GM18951 (cell line): ENCODE results near the gene XKR8.

Experiments used
- POLR2A ChIP-seq: IDR thresholded peaks from 4 replicates; pipeline ENCODE4 v1.6.1; 2011; ENCODE audit warnings: mild to moderate bottlenecking; ENCODE audit not compliant: insufficient read length, insufficient read depth; ENCODE audit errors: extremely low read depth
- in situ Hi-C: fragments of 300-500 bp; cut with MboI; formaldehyde crosslinking; loops from one replicate; pipeline ENCODE4 v1.12.0; 2022; ENCODE audit warnings: low sequenced_read_pairs, mixed read lengths, inconsistent platforms; ENCODE audit not compliant: unreplicated experiment

XKR8 gene

DNA sequence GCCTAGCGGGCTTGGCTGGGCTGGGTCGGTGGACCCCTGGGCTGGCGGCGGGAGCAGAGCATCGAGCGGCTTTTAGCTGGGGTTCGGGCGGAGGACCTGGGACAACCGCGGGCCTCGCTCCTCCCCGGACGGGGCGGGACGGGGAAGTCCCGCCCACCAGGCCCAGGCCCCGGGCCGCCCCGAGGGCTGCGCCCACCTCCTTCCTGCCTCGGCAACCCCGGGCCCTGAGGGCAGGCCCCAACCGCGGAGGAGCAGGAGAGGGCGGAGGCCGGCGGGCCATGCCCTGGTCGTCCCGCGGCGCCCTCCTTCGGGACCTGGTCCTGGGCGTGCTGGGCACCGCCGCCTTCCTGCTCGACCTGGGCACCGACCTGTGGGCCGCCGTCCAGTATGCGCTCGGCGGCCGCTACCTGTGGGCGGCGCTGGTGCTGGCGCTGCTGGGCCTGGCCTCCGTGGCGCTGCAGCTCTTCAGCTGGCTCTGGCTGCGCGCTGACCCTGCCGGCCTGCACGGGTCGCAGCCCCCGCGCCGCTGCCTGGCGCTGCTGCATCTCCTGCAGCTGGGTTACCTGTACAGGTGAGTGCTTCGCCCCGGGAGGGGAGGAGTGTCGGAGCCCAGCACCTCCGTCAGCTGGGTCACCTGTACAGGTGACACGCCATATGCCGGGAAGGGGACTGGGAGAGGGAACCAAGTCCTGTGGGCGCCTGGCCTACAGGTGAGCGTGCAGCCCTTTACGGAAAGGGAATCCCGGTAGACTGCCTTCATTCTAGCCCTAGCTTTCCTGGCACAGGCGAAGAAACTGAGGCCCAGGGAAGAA lies at the start of gene XKR8:
Gene XKR8, plus strand, starts transcription at position 182 of the 812 bp plus-strand sequence. Its CDS starts 97 bp downstream, at position 279.
- peak; percentile 73 for TF ChIP-seq POLR2A
- in situ Hi-C loops = no loop called here

GRCh38 chr1:27912429-27912828 lies 47.3 kb upstream of the XKR8 start:
- in situ Hi-C loops = no loop called here
- TF ChIP-seq POLR2A = no peak

DNA sequence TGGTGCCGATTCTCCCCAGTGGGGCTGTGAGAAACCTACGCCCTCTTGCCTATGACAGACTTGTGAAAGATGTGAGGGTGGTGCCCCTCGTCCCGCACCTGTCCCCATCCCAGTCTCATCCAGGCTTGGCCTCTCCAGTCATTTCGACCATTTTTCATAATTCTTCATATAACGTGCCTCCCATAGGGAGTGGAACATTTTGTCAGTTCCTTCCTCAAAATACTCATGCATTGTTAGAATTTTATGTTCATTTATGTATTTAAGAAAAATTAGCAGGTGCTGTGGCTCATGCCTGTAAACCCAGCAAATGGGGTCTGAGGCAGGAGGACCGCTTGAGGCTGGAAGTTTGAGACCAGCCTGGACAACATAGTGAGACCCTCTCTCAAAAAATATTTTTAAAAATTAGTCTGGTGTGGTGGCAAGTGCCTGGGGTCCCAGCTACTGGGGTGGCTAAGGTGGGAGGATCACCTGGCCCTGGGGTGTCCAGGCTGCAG lies 44.6 kb upstream of the XKR8 start:
- TF ChIP-seq POLR2A = no peak

GRCh38 chr1:27922272-27922671 lies 37.5 kb upstream of the XKR8 start:
- in situ Hi-C loops = no loop called here
- no peak for TF ChIP-seq POLR2A

More for the DNA sequence above, 44.6 kb upstream of the XKR8 start:
- in situ Hi-C loops = no loop called here

- in situ Hi-C loops = no loop called here
- TF ChIP-seq POLR2A = no peak
Observed at GRCh38 chr1:27928216-27928954, 31.4 kb upstream of the XKR8 start.

GRCh38 chr1:27931184-27931583 lies 28.6 kb upstream of the XKR8 start:
- in situ Hi-C loops = no loop called here

DNA sequence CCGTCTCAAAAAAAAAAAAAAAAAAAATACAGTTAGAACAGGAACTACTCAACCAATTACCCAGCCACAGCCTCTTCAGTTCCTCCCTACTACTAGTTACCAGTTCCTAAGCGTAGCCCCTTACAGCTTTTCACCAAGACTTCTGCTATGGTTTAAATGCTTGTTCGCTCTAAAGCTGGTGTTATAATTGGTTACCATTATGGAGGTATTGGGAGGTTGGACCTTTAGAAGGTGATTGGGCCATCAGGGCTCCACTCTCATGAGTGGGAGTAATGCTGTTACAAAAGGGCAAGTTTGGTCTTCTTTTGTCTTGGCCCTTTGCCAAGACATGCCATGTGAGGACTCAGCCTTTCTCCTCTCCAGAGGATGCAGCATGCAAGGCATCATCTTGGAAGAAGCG lies 28.0 kb upstream of the XKR8 start:
- TF ChIP-seq POLR2A = no peak
- in situ Hi-C loops = no loop called here

More at GRCh38 chr1:27931184-27931583, 28.6 kb upstream of the XKR8 start:
- no peak for TF ChIP-seq POLR2A

GRCh38 chr1:27934818-27935549 lies 24.8 kb upstream of the XKR8 start, which contains the start of gene SMPDL3B:
Gene SMPDL3B, plus strand, starts transcription at chr1:27935000. Its CDS starts 184 bp downstream, at chr1:27935184.
- TF ChIP-seq POLR2A = no peak
- in situ Hi-C loops = no loop called here

GRCh38 chr1:27935721-27936120 lies 24.1 kb upstream of the XKR8 start:
- TF ChIP-seq POLR2A = no peak
- in situ Hi-C loops = no loop called here

DNA sequence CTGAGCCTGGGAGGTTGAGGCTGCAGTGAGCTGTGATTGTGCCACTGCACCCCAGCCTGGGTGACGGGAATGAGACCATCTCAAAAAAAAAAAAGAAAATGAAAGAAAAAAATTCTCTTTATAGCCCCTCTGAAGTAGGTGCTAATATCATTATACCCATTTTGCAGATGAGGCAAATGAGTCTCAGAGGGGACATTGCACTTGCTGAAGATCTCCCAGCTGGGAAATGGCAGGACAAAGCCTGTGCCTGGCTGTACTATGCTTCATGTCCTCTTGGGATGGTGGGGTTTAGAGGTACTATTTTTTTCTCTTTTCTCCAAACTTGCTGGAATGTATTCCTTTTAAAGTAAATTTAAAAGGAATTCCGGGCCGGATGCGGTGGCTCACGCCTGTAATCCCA lies 23.4 kb upstream of the XKR8 start:
- in situ Hi-C loops = no loop called here
- TF ChIP-seq POLR2A = no peak

GRCh38 chr1:27937524-27937836 lies 22.3 kb upstream of the XKR8 start:
- TF ChIP-seq POLR2A = no peak
- in situ Hi-C loops = no loop called here

- in situ Hi-C loops = no loop called here
- no peak for TF ChIP-seq POLR2A
Observed at GRCh38 chr1:27938488-27938887, 21.3 kb upstream of the XKR8 start.

DNA sequence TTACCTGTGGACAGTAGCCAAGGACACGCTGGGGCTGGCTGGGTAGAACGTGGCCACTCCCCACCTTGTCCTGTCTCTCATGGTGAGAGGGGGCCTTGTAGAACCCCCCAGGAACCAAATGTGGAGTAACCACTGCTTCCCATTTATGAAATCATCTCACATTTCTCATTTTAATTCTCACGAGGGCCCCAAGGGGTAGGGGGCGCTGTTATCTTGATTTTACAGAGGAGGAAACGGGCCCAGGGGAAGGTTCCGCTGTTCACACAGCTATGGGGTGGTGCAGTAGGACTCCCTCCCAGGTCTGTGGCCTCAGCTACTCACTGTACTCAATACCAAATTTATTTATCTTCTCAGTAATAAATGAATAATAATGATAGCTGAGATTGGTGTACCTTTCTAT lies 19.5 kb upstream of the XKR8 start:
- in situ Hi-C loops = no loop called here
- no peak for TF ChIP-seq POLR2A
